ENCODE measurements around the gene KIF21B.
"Not testable (repeated sequence)": the region's sequence is repeated elsewhere in the genome, so short reads cannot be mapped to it uniquely, and the experiment has no call there.

The KIF21B gene

GRCh38 chr1:200971428-200971903, 52.0 kb downstream of the KIF21B start:
- DNase-seq (ENCODE audit: low spot score) = no peak

- no peak for DNase-seq (ENCODE audit: low spot score)
Measured at GRCh38 chr1:200970771-200971427, 52.6 kb downstream of the KIF21B start.

GRCh38 chr1:200969726-200970561, 53.6 kb downstream of the KIF21B start:
- DNase-seq (ENCODE audit: low spot score) = no peak

GRCh38 chr1:200968469-200969410, 54.8 kb downstream of the KIF21B start:
- no peak for DNase-seq (ENCODE audit: low spot score)

GRCh38 chr1:200967693-200968468, 55.6 kb downstream of the KIF21B start:
- no peak for DNase-seq (ENCODE audit: low spot score)

GRCh38 chr1:200966934-200967333, 56.6 kb downstream of the KIF21B start:
- no peak for DNase-seq (ENCODE audit: low spot score)

- DNase-seq (ENCODE audit: low spot score) = no peak
Measured at GRCh38 chr1:200965111-200965805, 58.3 kb downstream of the KIF21B start.

GRCh38 chr1:200963888-200964287, 59.6 kb downstream of the KIF21B start:
- DNase-seq (ENCODE audit: low spot score) = not testable (repeated sequence)

GRCh38 chr1:200963076-200963475, 60.4 kb downstream of the KIF21B start:
- DNase-seq (ENCODE audit: low spot score) = no peak

GRCh38 chr1:200962631-200963030, 60.9 kb downstream of the KIF21B start:
- DNase-seq (ENCODE audit: low spot score) = no peak

GRCh38 chr1:200962151-200962550, 61.4 kb downstream of the KIF21B start:
- not testable (repeated sequence) for DNase-seq (ENCODE audit: low spot score)

GRCh38 chr1:200960948-200961340, 62.6 kb downstream of the KIF21B start:
- no peak for DNase-seq (ENCODE audit: low spot score)

- DNase-seq (ENCODE audit: low spot score) = no peak
Measured at GRCh38 chr1:200960236-200960947, 63.1 kb downstream of the KIF21B start.

GRCh38 chr1:200959411-200959921, 64.0 kb downstream of the KIF21B start:
- DNase-seq (ENCODE audit: low spot score) = no peak

GRCh38 chr1:200958597-200958996, 64.9 kb downstream of the KIF21B start:
- no peak for DNase-seq (ENCODE audit: low spot score)

GRCh38 chr1:200954434-200954833, 69.1 kb downstream of the KIF21B start:
- DNase-seq (ENCODE audit: low spot score) = no peak

- DNase-seq (ENCODE audit: low spot score) = no peak
Measured at GRCh38 chr1:200951016-200951415, 72.5 kb downstream of the KIF21B start.

GRCh38 chr1:200949626-200950025, 73.9 kb downstream of the KIF21B start:
- DNase-seq (ENCODE audit: low spot score) = no peak

- no peak for DNase-seq (ENCODE audit: low spot score)
Measured at GRCh38 chr1:200947059-200947566, 76.4 kb downstream of the KIF21B start.

- no peak for DNase-seq (ENCODE audit: low spot score)
Measured at GRCh38 chr1:200945111-200945510, 78.4 kb downstream of the KIF21B start.
